ENCODE measurements around the gene SH3PXD2A.

The SH3PXD2A gene

GRCh38 chr10:103654925-103655324, 200.5 kb downstream of the SH3PXD2A start:
- no peak overlapping the region for H3K27ac ChIP-seq
- no peak overlapping the region for H3K9ac ChIP-seq
- H3K4me3 ChIP-seq (IDR thresholded peaks at IDR 0.05; ENCODE audit: insufficient read depth, low read depth, low read length), result no peak overlapping the region
- TF ChIP-seq CTCF (conservative IDR thresholded peaks at IDR 0.05; ENCODE audit: low read depth, low read length), result no peak
- no peaks in the 10 kb centered on the region for H3K79me2 ChIP-seq (ENCODE audit: insufficient read depth, low read depth)
- no peak overlapping the region for H2AFZ ChIP-seq (ENCODE audit: low read depth)
- H3K4me1 ChIP-seq (ENCODE audit: low read depth, poor library complexity, severe bottlenecking), result peaks cover 3% of the 10 kb centered on the region
- H4K20me1 ChIP-seq (ENCODE audit: insufficient read depth), result no peaks in the 10 kb centered on the region
- no peaks in the 10 kb centered on the region for H3K36me3 ChIP-seq (ENCODE audit: insufficient read depth)
- H3K4me2 ChIP-seq, result no peak overlapping the region
- no peaks in the 10 kb centered on the region for H3K27me3 ChIP-seq (ENCODE audit: insufficient read depth, low read depth)

GRCh38 chr10:103653581-103654037, 201.8 kb downstream of the SH3PXD2A start:
- Histone ChIP-seq H3K79me2 (ENCODE audit: insufficient read depth, low read depth) (no peaks in the 10 kb centered on the region), H3K4me3 (IDR thresholded peaks at IDR 0.05; ENCODE audit: insufficient read depth, low read depth, low read length) (no peak overlapping the region), H4K20me1 (ENCODE audit: insufficient read depth) (no peaks in the 10 kb centered on the region), H2AFZ (ENCODE audit: low read depth) (no peak overlapping the region), H3K9ac (no peak overlapping the region), H3K27ac (no peak overlapping the region), H3K36me3 (ENCODE audit: insufficient read depth) (no peaks in the 10 kb centered on the region), H3K4me1 (ENCODE audit: low read depth, poor library complexity, severe bottlenecking) (no peaks in the 10 kb centered on the region), H3K27me3 (ENCODE audit: insufficient read depth, low read depth) (no peaks in the 10 kb centered on the region), H3K4me2 (no peak overlapping the region)
- TF ChIP-seq CTCF (conservative IDR thresholded peaks at IDR 0.05; ENCODE audit: low read depth, low read length), result no peak

- H3K27ac ChIP-seq, result no peak overlapping the region
- no peaks in the 10 kb centered on the region for H3K36me3 ChIP-seq (ENCODE audit: insufficient read depth)
- H3K4me2 ChIP-seq, result no peak overlapping the region
- TF ChIP-seq CTCF (conservative IDR thresholded peaks at IDR 0.05; ENCODE audit: low read depth, low read length), result no peak
- no peaks in the 10 kb centered on the region for H3K79me2 ChIP-seq (ENCODE audit: insufficient read depth, low read depth)
- no peaks in the 10 kb centered on the region for H3K27me3 ChIP-seq (ENCODE audit: insufficient read depth, low read depth)
- no peak overlapping the region for H3K9ac ChIP-seq
- H3K4me1 ChIP-seq (ENCODE audit: low read depth, poor library complexity, severe bottlenecking), result no peaks in the 10 kb centered on the region
- no peaks in the 10 kb centered on the region for H4K20me1 ChIP-seq (ENCODE audit: insufficient read depth)
- no peak overlapping the region for H3K4me3 ChIP-seq (IDR thresholded peaks at IDR 0.05; ENCODE audit: insufficient read depth, low read depth, low read length)
- no peak overlapping the region for H2AFZ ChIP-seq (ENCODE audit: low read depth)
These were observed 202.6 kb downstream of the SH3PXD2A start for GRCh38 chr10:103652599-103653281.

GRCh38 chr10:103651783-103652476, 203.4 kb downstream of the SH3PXD2A start:
- H3K4me3 ChIP-seq (IDR thresholded peaks at IDR 0.05; ENCODE audit: insufficient read depth, low read depth, low read length), result no peak overlapping the region
- H3K27ac ChIP-seq, result no peak overlapping the region
- no peak for TF ChIP-seq CTCF (conservative IDR thresholded peaks at IDR 0.05; ENCODE audit: low read depth, low read length)
- no peaks in the 10 kb centered on the region for H3K36me3 ChIP-seq (ENCODE audit: insufficient read depth)
- no peaks in the 10 kb centered on the region for H4K20me1 ChIP-seq (ENCODE audit: insufficient read depth)
- H3K4me2 ChIP-seq, result no peak overlapping the region
- H3K79me2 ChIP-seq (ENCODE audit: insufficient read depth, low read depth), result no peaks in the 10 kb centered on the region
- H3K4me1 ChIP-seq (ENCODE audit: low read depth, poor library complexity, severe bottlenecking), result no peaks in the 10 kb centered on the region
- no peak overlapping the region for H3K9ac ChIP-seq
- no peaks in the 10 kb centered on the region for H3K27me3 ChIP-seq (ENCODE audit: insufficient read depth, low read depth)
- H2AFZ ChIP-seq (ENCODE audit: low read depth), result no peak overlapping the region

All from KMS-11 (cell line).